T-helper 1 cell (primary cell): ENCODE data around the gene SSTR3.
"Not testable (repeated sequence)": the region's sequence is repeated elsewhere in the genome, so short reads cannot be mapped to it uniquely, and the experiment has no call there.

Source experiments
- DNase-seq, 5 donors: peaks; one replicate each; pipeline ENCODE4 v3.0.0-alpha.2; 2012 to 2020

Gene SSTR3

DNA sequence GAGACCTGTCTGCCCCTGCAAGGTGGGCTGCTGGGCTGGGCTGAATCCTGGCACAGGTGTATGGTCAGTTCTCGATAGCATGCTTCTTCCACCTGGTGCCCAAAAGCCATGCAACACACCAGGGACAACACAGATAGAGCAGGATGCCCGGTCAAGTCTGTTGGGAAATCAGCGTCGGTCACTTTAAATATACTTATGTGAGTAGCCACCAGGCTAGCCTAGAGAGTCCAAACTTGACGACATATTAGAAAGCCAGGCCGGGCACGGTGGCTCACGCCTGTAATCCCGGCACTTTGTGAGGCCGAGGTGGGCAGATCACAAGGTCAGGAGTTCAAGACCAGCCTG lies 33.2 kb downstream of the SSTR3 start:
- no peak for DNase-seq

DNA sequence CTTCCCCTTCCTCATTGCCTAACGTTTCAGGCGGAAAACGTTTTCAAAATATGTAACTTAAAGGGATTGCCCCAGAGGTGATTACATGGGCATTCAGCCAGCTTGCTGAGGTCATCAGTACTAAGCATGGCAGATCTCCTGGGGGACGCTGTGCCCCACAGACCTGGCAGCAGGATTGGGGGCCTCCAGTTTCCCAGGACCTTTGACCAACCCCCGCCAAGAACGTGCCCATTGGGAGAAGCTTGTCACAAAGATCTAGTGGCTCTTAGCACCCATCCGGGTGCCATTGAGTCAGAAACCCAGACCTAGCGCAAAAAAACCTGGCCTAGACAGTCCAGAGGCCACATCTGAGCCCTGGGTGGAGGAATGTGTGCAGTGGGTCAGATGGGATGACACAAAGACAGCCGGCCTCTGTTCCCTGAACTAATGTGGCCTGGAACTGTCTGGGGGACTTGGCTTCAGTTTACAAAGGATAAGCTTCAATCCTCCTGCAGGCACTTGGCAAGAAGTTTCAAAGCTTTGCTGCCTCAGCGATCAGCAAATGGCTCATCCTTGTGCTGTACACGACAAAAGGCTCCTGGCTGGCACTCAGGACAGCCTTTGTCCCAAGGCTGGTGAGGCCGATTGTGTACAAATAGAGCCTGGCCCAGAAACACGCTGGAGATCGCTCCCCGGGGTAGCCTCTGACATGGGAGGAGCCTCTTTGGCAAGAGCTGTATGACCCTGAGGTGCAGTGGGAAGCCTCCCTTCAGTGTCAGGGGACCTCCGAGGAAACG lies 33.7 kb downstream of the SSTR3 start:
- no peak for DNase-seq

DNA sequence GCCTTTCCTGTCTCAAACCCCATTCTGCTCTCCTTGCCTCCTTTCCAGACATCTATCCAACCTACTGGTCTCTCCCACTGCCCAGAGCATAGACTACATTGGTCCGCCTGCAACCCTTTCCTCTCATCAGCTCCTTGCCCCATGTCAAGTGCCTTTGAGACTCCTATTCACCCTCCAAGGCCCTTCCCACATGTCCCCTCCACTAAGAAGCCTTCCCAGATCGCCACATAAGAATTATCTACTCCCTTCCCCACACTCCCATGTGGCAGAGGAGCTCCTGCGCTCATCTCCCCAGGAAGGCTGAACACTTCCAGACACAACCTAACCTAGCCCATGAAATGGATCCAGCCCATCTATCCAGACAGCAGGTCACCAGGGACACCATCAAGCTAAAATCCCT lies 34.5 kb downstream of the SSTR3 start:
- no peak for DNase-seq

GRCh38 chr22:37177221-37177620 lies 35.1 kb downstream of the SSTR3 start:
- DNase-seq, result no peak

- DNase-seq, result peak in 1 of 5 donors; percentile 2
Observed at GRCh38 chr22:37176464-37177061, 35.7 kb downstream of the SSTR3 start.

DNA sequence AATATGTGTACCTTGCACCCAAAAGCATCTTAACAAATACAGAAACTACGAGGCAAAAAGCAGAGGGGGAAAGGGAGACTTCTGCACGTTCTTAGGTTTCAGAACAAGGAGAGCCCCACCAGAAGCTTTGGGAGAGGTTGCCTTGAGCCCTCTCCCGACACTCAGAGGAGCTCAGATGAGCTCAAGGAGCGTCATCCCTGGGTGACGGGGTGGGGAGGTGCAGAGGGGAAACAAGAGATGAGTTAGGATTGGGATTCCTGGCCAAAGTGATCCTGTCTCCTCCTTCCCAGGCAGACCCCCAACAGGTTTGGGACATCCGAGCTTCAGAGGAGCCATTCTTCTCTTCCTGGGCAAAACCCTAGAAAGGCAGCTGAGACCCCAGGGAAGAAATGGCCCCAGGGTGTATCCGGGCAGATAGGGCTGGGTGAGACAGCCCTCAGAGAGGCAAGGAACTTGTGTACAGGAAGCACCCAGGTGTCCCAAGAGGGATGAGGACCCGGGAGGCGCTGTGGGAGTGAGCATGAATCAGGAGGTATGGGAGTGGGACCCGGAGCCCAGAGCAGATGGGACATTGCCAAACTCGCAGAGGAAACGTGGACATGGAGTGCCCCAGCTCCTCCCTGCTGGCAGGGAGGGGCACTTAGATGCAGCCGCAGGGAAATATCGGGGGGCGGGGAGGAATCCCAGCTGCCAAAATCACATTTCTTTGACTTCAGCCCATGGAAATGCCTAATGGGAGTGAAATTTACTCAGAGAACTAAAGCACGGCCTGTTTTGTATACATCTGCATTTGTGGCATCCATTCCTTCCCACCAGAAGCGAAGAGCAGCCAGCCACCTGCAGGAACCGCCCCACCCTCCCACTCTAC lies 36.6 kb downstream of the SSTR3 start:
- no peak for DNase-seq

- DNase-seq, result no peak
Observed at GRCh38 chr22:37174964-37175363, 37.3 kb downstream of the SSTR3 start.

DNA sequence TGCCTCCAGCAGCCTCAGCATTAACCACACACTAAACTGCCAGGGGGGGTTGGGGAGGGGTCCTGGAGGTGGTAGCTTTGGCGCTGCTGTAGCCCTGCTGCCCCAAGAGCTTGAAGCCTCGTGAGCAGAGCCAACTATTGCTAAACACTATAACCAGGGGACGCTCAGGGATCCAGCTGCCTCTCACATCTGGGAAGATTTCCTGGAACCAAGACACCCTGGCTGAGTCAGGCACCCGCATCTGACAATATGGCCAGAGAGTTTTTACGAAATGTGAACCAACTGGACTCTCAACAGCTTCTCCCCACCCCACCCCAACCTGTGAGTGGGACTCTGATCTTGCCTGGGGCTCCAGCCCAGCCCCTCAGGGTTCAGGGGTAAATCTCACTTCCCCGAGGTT lies 38.6 kb downstream of the SSTR3 start:
- no peak for DNase-seq

GRCh38 chr22:37172266-37173245 lies 39.7 kb downstream of the SSTR3 start:
- DNase-seq, result no peak

GRCh38 chr22:37171662-37172061 lies 40.6 kb downstream of the SSTR3 start:
- DNase-seq, result no peak

DNA sequence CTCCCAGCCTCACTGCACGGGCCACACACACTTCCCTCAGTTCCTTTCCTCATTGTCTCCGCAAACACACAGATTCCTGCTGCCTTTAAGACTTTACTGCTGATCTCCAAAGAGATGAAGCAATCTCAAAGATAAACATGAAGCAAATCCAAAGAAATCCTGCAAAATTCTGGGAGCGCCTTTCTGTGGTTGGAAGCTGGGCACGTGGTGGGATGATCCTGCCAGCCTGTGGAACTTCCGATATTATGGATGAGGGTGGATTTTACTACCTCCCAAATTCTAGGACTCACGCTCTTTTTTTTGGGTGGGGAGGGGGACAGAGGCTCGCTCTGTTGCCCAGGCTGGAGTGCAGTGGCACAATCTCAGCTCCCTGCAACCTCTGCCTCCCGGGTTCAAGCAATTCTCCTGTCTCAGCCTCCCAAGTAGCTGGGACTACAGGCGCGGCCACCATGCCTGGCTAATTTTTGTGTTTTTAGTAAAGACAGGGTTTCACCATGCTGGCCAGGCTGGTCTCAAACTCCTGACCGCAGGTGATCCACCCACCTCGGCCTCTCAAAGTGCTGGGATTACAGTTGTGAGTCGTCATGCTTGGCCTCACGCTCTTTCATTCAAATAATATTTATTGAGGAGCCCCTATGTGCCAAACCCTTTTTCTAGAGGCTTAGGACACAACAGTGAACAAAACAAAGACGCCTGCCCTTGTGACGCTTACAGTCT lies 41.4 kb downstream of the SSTR3 start:
- DNase-seq, result not testable (repeated sequence)

DNA sequence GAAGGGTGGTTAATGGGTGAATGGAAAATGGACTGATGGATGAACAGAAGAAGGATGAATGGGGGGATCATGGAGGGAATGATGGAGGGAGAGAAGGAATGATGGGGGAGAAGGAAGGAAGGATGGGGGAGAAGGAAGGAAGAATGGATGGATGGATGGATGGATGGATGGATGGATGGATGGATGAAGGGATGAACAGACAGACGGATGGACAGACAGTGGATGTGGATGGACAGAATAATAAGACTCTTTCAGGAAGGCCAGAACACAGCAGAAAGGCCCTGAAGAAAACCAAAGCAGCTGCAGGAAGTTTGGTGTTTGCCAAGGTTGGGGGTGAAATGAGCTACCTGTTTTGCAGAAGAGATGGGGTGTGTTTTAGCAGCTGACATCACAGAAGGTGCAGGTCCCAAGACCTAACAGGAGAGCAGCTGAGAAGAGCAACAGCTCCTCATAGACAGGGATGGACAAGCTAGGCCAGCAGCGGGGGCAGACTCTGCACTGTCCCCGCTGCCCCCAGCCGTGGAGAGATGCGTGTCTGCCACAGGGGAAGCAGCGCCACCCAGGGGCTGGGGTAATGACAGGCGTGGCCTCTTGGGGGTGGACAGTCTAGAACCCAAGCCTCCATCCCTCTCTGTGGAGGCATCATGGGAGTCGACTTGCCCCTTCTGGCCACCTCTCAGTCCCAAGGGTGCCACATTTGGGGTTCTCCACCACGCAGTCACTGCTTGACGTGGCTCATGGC lies 42.2 kb downstream of the SSTR3 start:
- DNase-seq, result no peak

- no peak for DNase-seq
Observed at GRCh38 chr22:37169406-37169805, 42.9 kb downstream of the SSTR3 start.

- no peak for DNase-seq
Observed at GRCh38 chr22:37167981-37168647, 44.2 kb downstream of the SSTR3 start.

GRCh38 chr22:37167176-37167980 lies 44.9 kb downstream of the SSTR3 start:
- no peak for DNase-seq

DNA sequence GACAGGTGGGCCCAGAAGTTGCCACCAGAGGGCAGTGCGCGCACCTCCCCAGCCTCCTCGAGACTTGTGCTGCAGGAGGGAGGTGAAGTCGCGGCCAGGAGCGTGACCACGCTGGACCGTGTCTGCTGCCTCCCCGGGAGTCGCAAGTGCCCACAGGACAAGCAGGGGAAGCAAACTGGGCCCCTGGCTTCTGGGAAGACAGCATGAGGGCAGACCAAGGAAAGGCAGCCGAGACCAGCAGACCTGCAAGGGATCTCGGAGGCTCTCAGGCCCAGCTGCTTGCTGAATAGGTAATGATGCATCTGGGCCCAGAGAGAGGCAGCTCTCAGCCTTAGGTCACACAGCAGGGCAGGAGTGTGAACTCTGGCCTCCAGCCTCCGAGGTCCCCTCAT lies 45.6 kb downstream of the SSTR3 start:
- DNase-seq, result peak; percentile 63 to 84 (median 70)

- DNase-seq, result no peak
Observed at GRCh38 chr22:37165940-37166674, 46.2 kb downstream of the SSTR3 start.

GRCh38 chr22:37165066-37165465 lies 47.2 kb downstream of the SSTR3 start:
- DNase-seq, result no peak

- DNase-seq, result no peak
Observed at GRCh38 chr22:37164505-37164887, 47.8 kb downstream of the SSTR3 start.
